ENCODE results near the gene CMTM6.

CMTM6 gene

DNA sequence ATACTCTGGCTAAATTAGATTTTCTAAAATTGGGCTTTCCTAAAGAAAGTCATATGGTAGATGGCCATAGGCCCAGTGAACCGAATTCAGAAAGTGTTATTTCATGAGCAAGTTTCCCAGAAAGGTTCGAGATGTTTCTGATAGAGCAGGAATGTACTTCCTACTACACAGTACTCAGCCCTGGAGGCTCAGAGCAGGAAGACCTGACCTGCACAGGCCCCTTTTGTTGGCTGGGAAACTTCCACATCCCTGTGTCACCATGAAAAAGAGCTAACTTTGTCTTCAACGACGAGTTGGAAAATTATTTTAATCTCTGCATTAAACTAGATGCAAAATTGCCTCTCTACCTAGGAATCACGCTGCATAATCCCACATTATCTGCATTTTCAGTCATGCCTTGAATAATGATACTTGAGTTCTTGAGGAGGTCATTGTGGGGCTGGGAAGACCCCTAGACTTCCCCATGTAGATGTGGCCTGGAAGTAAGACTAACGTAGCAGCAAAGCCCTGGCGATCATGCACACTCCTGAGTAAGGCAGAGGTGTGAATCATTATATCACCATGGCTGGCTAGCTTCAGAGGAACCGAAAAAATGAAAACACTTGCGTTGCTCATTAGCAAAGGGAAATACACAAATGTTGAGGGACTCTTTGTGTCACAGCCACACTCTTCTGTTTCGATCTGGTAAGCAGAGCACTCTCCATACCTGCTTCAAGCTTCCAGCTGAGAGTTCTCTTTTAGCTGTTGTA lies 63.9 kb downstream of the CMTM6 start:
- DNase-seq, result no peak
- no peaks in the 10 kb centered on the region for H3K4me1 ChIP-seq
- H3K9me3 ChIP-seq, result no peaks in the 10 kb centered on the region
- TF ChIP-seq, protein P1, sequence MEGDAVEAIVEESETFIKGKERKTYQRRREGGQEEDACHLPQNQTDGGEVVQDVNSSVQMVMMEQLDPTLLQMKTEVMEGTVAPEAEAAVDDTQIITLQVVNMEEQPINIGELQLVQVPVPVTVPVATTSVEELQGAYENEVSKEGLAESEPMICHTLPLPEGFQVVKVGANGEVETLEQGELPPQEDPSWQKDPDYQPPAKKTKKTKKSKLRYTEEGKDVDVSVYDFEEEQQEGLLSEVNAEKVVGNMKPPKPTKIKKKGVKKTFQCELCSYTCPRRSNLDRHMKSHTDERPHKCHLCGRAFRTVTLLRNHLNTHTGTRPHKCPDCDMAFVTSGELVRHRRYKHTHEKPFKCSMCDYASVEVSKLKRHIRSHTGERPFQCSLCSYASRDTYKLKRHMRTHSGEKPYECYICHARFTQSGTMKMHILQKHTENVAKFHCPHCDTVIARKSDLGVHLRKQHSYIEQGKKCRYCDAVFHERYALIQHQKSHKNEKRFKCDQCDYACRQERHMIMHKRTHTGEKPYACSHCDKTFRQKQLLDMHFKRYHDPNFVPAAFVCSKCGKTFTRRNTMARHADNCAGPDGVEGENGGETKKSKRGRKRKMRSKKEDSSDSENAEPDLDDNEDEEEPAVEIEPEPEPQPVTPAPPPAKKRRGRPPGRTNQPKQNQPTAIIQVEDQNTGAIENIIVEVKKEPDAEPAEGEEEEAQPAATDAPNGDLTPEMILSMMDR (IDR thresholded peaks at IDR 0.05; ENCODE audit: low read depth, low read length), result no peak
- no peak overlapping the region for H3K4me3 ChIP-seq (ENCODE audit: low read depth, low read length)
- no peaks in the 10 kb centered on the region for H3K27me3 ChIP-seq
- H3K36me3 ChIP-seq, result no peaks in the 10 kb centered on the region

DNA sequence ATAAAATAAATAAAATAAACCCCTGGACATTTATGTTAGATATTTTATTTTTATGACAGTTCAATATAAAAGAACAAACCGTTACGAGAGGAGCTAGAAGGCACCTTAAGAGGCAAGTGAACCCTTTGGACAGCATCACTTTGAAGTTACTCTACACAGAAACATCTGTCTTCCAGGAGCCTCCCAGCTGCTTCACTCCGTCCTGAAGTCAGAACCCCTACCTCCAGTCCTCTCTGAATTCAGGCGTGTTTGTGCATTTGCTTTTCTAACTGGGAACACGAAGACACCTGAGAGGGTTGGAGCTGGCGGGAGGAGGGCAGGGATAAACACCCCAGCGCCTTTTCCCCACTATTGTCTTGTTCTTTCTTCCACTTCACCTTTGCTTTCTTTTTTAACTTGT lies 64.8 kb downstream of the CMTM6 start:
- TF ChIP-seq, protein P1 (IDR thresholded peaks at IDR 0.05; ENCODE audit: low read depth, low read length), result no peak

DNA sequence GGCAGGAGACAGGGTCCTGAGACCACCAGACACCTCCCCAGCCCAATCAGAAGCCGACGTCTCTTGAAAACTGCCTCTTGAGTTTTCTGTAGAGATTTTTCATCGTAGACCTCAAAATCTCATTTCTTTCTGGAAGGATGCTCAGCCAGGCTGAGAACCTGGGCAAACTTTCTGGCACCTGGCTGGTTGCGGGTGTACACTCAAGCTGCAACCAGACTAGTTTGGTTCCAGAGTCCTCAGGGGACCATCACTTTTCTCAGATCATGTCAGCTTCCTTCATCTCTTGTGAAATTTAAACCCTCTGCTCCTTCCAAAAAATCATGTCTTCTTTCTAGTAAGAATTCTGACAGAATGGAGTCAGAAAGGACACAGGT lies 65.8 kb downstream of the CMTM6 start:
- TF ChIP-seq, protein P1 (IDR thresholded peaks at IDR 0.05; ENCODE audit: low read depth, low read length), result no peak
- no peaks in the 10 kb centered on the region for H3K9me3 ChIP-seq
- H3K4me3 ChIP-seq (ENCODE audit: low read depth, low read length), result no peak overlapping the region
- H3K36me3 ChIP-seq, result no peaks in the 10 kb centered on the region
- H3K27me3 ChIP-seq, result no peaks in the 10 kb centered on the region
- no peak for DNase-seq
- H3K4me1 ChIP-seq, result no peaks in the 10 kb centered on the region

More for the DNA sequence above, 64.8 kb downstream of the CMTM6 start:
- no peak for DNase-seq
- Histone ChIP-seq H3K4me3 (ENCODE audit: low read depth, low read length) (no peak overlapping the region), H3K4me1 (no peaks in the 10 kb centered on the region), H3K27me3 (no peaks in the 10 kb centered on the region), H3K36me3 (no peaks in the 10 kb centered on the region), H3K9me3 (no peaks in the 10 kb centered on the region)

DNA sequence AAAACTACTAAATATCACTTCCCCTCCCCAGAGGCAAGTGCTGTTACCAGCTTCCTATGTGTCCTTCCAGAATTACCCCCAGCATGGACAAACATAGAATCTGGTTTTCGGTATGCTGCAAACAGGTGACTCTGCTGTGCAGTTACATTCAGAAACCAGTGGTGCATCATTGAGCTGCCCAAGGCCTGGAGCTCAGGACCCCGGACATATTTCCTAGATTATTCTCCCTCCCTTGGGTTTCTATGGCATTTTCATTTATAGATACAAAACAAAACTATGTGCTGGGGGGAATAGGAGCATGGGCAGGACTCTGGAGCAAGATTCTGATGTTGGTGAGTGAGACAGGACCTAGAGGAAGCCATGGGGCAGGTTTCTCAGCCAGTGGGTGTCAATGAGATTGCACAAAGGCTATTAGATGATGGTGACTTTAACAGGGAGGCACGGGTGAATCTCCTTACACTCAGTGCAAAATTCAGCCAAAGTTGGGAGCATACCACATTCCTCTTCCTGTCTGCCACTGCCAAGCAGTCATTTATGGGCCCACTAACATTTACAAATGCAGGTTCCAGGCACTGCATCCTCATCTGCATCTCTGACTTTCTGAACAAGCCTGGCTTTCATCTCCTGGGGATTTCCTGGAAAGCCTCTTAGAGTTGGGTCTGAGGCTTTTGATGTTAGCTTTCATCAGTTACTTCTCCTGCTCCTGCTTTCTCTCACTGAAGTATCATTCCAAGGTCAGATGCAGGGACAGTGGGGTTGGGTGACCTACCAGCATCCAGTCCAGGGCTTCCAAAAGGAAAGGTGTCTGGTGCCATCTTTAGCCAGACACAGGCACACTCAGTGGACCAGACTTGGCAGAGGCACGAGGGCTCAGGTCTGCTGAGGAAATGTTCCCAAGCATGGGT lies 66.5 kb downstream of the CMTM6 start:
- Histone ChIP-seq H3K4me3 (ENCODE audit: low read depth, low read length) (no peak overlapping the region), H3K27me3 (no peaks in the 10 kb centered on the region), H3K36me3 (no peaks in the 10 kb centered on the region), H3K4me1 (no peaks in the 10 kb centered on the region), H3K9me3 (no peaks in the 10 kb centered on the region)
- TF ChIP-seq, protein P1 (IDR thresholded peaks at IDR 0.05; ENCODE audit: low read depth, low read length), result no peak
- no peak for DNase-seq

DNA sequence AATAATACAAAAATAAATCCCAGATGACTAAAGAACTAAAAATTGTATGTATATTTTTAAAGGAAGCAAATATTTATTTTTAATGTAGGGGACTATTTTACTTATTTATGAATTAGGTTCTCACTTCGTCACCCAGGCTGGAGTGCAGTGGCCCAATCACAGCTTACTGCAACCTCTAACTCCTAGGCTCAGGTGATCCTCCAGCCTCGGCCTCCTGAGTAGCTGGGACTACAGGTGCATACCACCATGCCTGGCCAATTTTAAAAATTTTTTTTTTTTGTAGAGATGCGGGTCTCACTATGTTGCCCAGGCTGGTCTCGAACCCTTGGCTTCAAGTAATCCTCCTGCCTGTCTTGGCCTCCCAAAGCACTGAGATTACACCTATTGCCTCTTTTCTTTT lies 68.4 kb downstream of the CMTM6 start:
- no peak for DNase-seq
- TF ChIP-seq, protein P1 (IDR thresholded peaks at IDR 0.05; ENCODE audit: low read depth, low read length), result no peak
- Histone ChIP-seq H3K27me3 (no peaks in the 10 kb centered on the region), H3K36me3 (no peaks in the 10 kb centered on the region), H3K4me1 (no peaks in the 10 kb centered on the region), H3K9me3 (no peaks in the 10 kb centered on the region), H3K4me3 (ENCODE audit: low read depth, low read length) (no peak overlapping the region)

Data from BE2C (cell line).